ENCODE measurements around the gene SOBP. TPM values are rescaled to one million over a fixed set of nuclear protein-coding genes. Genes with fewer than 3 reads are reported as not detected.
A peak's percentile ranks its signal among the peaks of the same experiment; 100 is the strongest.

Gene SOBP
- total and polyA plus RNA-seq, 7 experiments from 2014 or later = 0.08 to 0.15 TPM; not detected in 5

- Histone ChIP-seq H3K4me3 (ENCODE audit: low read length) (no peak overlapping the region), H3K27ac (ENCODE audit: low read depth, low read length) (no peak overlapping the region), H3K9me3 (ENCODE audit: control insufficient read depth in 2 of 3, low read length in 3 of 3) (no peaks in the 10 kb centered on the region), H3K36me3 (ENCODE audit: control insufficient read depth in 2 of 3, insufficient read depth in 3 of 3, low read length in 3 of 3) (no peaks in the 10 kb centered on the region), H3K4me1 (ENCODE audit: control insufficient read depth in 2 of 2, insufficient read depth in 2 of 2, low read length in 2 of 2) (peaks cover 3 to 4% of the 10 kb centered on the region in 2 donors), H3K27me3 (ENCODE audit: control insufficient read depth in 2 of 2, insufficient read depth in 2 of 2, low read length in 2 of 2) (no peaks in the 10 kb centered on the region)
- H3K27me3 Mint-ChIP-seq = peaks cover 0 to 7% (median 0%) of the 10 kb centered on the region in 5 donors
- H3K36me3 Mint-ChIP-seq = peaks cover 0 to 3% (median 0%) of the 10 kb centered on the region in 5 donors
- CTCF ChIA-PET = no interaction called here
- intact Hi-C loops (cut with micrococcal nuclease) = no loop called here
- no peaks in the 10 kb centered on the region for H3K9me3 Mint-ChIP-seq
- no peak overlapping the region for H3K4me3 Mint-ChIP-seq
- POLR2A ChIA-PET = no interaction called here
- ATAC-seq (no peak), DNase-seq (no peak)
- peaks cover 4 to 24% (median 10%) of the 10 kb centered on the region in 7 donors for H3K4me1 Mint-ChIP-seq
- H3K27ac Mint-ChIP-seq = no peak overlapping the region
Observed at GRCh38 chr6:107663308-107663707, 173.4 kb downstream of the SOBP start.

DNA sequence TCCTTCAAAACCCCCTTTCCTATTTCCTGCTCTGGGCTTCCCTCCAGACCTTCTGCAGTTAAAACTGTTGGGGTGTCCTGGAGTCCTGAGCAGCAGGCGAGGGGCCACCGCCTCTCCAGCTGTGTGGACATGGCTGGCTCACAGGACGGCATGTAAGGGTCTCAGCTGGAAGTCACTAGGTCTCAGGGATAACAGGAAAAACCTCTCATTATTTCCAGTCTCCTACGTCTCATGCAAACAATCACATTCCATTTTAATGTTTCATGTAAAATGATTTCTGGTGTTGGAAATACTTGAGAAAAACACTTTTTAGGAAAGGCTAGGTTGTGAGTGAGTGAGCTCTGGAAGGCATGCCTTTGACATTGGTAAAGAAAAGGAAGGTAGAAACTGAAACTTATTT, 175.5 kb downstream of the SOBP start:
- CTCF ChIA-PET = interaction anchor here (0.8 kb wide), 1 partner anchor 203 kb away, joined by 3 read pairs; no protein-coding TSS in a partner anchor
- H3K27ac Mint-ChIP-seq = peak overlapping the region in 2 of 9 donors; percentile 1 to 8
- no peak overlapping the region for H3K4me3 Mint-ChIP-seq
- H3K27me3 ChIP-seq (ENCODE audit: control insufficient read depth in 2 of 2, insufficient read depth in 2 of 2, low read length in 2 of 2) = no peaks in the 10 kb centered on the region
- H3K4me1 Mint-ChIP-seq = peaks cover 7 to 29% (median 10%) of the 10 kb centered on the region in 7 donors
- no peak overlapping the region for H3K27ac ChIP-seq (ENCODE audit: low read depth, low read length)
- intact Hi-C loops (cut with micrococcal nuclease) = no loop called here
- H3K9me3 ChIP-seq (ENCODE audit: control insufficient read depth in 2 of 3, low read length in 3 of 3) = no peaks in the 10 kb centered on the region
- H3K36me3 Mint-ChIP-seq = no peaks in the 10 kb centered on the region
- DNase-seq = no peak
- H3K9me3 Mint-ChIP-seq = no peaks in the 10 kb centered on the region
- H3K36me3 ChIP-seq (ENCODE audit: control insufficient read depth in 2 of 3, insufficient read depth in 3 of 3, low read length in 3 of 3) = no peaks in the 10 kb centered on the region
- peaks cover 0 to 4% (median 0%) of the 10 kb centered on the region in 5 donors for H3K27me3 Mint-ChIP-seq
- no peak overlapping the region for H3K4me3 ChIP-seq (ENCODE audit: low read length)
- H3K4me1 ChIP-seq (ENCODE audit: control insufficient read depth in 2 of 2, insufficient read depth in 2 of 2, low read length in 2 of 2) = peaks cover 0 to 7% of the 10 kb centered on the region in 2 donors
- POLR2A ChIA-PET = no interaction called here
- ATAC-seq = no peak

GRCh38 chr6:107666084-107666980, 176.4 kb downstream of the SOBP start:
- ChIA-PET CTCF (interaction anchor here (0.6 to 0.8 kb wide), 3 partner anchors 10 to 202 kb away, joined by 3 read pairs; no protein-coding TSS in a partner anchor), POLR2A (no interaction called here)
- intact Hi-C loops (cut with micrococcal nuclease) = no loop called here
- no peak for ATAC-seq
- no peak overlapping the region for H3K4me3 Mint-ChIP-seq
- H3K27ac Mint-ChIP-seq = peak overlapping the region in 1 of 9 donors; percentile 8
- Histone ChIP-seq H3K27ac (ENCODE audit: low read depth, low read length) (no peak overlapping the region), H3K4me1 (ENCODE audit: control insufficient read depth in 2 of 2, insufficient read depth in 2 of 2, low read length in 2 of 2) (peaks cover 0 to 7% of the 10 kb centered on the region in 2 donors), H3K27me3 (ENCODE audit: control insufficient read depth in 2 of 2, insufficient read depth in 2 of 2, low read length in 2 of 2) (no peaks in the 10 kb centered on the region), H3K36me3 (ENCODE audit: control insufficient read depth in 2 of 3, insufficient read depth in 3 of 3, low read length in 3 of 3) (no peaks in the 10 kb centered on the region), H3K4me3 (ENCODE audit: low read length) (no peak overlapping the region), H3K9me3 (ENCODE audit: control insufficient read depth in 2 of 3, low read length in 3 of 3) (no peaks in the 10 kb centered on the region)
- H3K4me1 Mint-ChIP-seq = peaks cover 10 to 36% (median 15%) of the 10 kb centered on the region in 7 donors
- H3K9me3 Mint-ChIP-seq = no peaks in the 10 kb centered on the region
- H3K27me3 Mint-ChIP-seq = peaks cover 0 to 4% (median 0%) of the 10 kb centered on the region in 5 donors
- DNase-seq = no peak
- no peaks in the 10 kb centered on the region for H3K36me3 Mint-ChIP-seq

GRCh38 chr6:107666981-107667601, 177.2 kb downstream of the SOBP start:
- Histone ChIP-seq H3K4me3 (ENCODE audit: low read length) (no peak overlapping the region), H3K27ac (ENCODE audit: low read depth, low read length) (no peak overlapping the region), H3K27me3 (ENCODE audit: control insufficient read depth in 2 of 2, insufficient read depth in 2 of 2, low read length in 2 of 2) (no peaks in the 10 kb centered on the region), H3K9me3 (ENCODE audit: control insufficient read depth in 2 of 3, low read length in 3 of 3) (no peaks in the 10 kb centered on the region), H3K4me1 (ENCODE audit: control insufficient read depth in 2 of 2, insufficient read depth in 2 of 2, low read length in 2 of 2) (peaks cover 0 to 7% of the 10 kb centered on the region in 2 donors), H3K36me3 (ENCODE audit: control insufficient read depth in 2 of 3, insufficient read depth in 3 of 3, low read length in 3 of 3) (no peaks in the 10 kb centered on the region)
- DNase-seq = no peak
- Mint-ChIP-seq H3K4me3 (no peak overlapping the region), H3K9me3 (no peaks in the 10 kb centered on the region), H3K27ac (no peak overlapping the region), H3K4me1 (peaks cover 10 to 36% (median 15%) of the 10 kb centered on the region in 7 donors), H3K27me3 (peaks cover 0 to 4% (median 0%) of the 10 kb centered on the region in 5 donors), H3K36me3 (no peaks in the 10 kb centered on the region)
- no peak for ATAC-seq
- ChIA-PET POLR2A (interaction anchor here (0.6 kb wide), 1 partner anchor 13 kb away, joined by 3 read pairs; no protein-coding TSS in a partner anchor), CTCF (interaction anchor here (0.7 kb wide), 1 partner anchor 181 kb away, joined by 3 read pairs; no protein-coding TSS in a partner anchor)
- intact Hi-C loops (cut with micrococcal nuclease) = no loop called here

DNA sequence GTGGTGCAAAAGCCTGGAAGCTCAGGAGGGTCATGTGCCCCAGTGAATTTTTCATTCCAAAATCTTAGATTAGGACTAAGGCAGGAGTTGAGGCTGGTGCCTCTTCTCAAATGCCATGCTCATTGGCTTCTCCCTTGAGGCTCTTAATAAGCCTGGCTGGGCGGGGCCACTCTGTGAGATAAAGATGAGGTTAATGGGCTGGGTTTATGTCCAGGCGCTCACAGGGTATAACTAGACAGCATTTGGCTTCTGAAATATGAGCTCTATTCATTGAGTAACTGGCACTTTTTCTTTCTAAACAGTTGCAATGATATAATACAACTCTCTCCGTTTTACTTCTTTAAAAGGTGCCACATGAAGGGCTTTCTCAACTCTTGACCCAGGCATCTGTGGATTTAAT, 177.9 kb downstream of the SOBP start:
- ATAC-seq = no peak
- H3K4me1 Mint-ChIP-seq = peaks cover 10 to 36% (median 15%) of the 10 kb centered on the region in 7 donors
- DNase-seq = no peak
- Histone ChIP-seq H3K4me1 (ENCODE audit: control insufficient read depth in 2 of 2, insufficient read depth in 2 of 2, low read length in 2 of 2) (peaks cover 0 to 7% of the 10 kb centered on the region in 2 donors), H3K27me3 (ENCODE audit: control insufficient read depth in 2 of 2, insufficient read depth in 2 of 2, low read length in 2 of 2) (no peaks in the 10 kb centered on the region), H3K36me3 (ENCODE audit: control insufficient read depth in 2 of 3, insufficient read depth in 3 of 3, low read length in 3 of 3) (no peaks in the 10 kb centered on the region), H3K27ac (ENCODE audit: low read depth, low read length) (no peak overlapping the region), H3K9me3 (ENCODE audit: control insufficient read depth in 2 of 3, low read length in 3 of 3) (no peaks in the 10 kb centered on the region), H3K4me3 (ENCODE audit: low read length) (no peak overlapping the region)
- H3K9me3 Mint-ChIP-seq = no peaks in the 10 kb centered on the region
- H3K4me3 Mint-ChIP-seq = no peak overlapping the region
- H3K27ac Mint-ChIP-seq = no peak overlapping the region
- no peaks in the 10 kb centered on the region for H3K36me3 Mint-ChIP-seq
- intact Hi-C loops (cut with micrococcal nuclease) = no loop called here
- ChIA-PET CTCF (interaction anchor here (0.7 kb wide), 1 partner anchor 181 kb away, joined by 3 read pairs; no protein-coding TSS in a partner anchor), POLR2A (interaction anchor here (0.6 kb wide), 1 partner anchor 12 kb away, joined by 3 read pairs; no protein-coding TSS in a partner anchor)
- H3K27me3 Mint-ChIP-seq = peaks cover 0 to 4% (median 0%) of the 10 kb centered on the region in 5 donors

DNA sequence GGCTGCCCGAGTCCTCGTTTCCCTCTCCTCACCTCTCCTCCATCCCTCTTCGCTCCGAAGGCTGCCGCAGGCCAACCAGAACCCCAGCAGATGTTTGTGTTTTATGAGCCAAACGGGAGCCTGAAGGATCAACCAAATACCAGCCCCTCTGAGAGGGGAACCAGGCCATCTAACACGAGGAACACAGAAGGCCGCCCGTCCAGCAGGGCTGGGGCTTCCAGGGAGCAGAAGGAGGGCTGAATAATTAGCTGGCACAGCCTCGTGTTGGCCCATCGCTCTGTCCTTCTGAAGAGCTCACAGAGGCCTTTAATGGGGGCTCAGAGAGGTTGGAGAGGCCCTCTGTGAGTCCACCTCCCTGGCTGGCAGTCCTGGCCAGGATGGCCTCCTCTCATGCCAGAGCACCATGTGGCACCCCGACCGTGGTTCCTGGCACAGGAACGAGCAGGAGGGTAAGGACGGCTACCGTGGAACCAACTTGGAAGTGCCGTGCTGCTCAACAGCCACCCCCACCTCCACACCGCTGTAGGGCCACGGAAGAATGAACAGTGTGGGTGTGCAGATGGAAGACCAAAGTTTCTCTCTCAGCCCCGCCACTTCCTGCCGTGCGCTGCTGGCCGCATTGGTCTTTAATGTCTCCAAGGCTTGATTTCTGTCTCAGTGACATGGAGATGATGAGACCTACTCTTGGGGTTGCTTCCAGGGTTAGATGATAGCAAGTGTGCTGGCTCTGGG, 179.0 kb downstream of the SOBP start:
- Mint-ChIP-seq H3K27me3 (no peaks in the 10 kb centered on the region), H3K27ac (peak overlapping the region in 2 of 9 donors; percentile 72 to 74), H3K4me3 (peak overlapping the region in 3 of 10 donors; percentile 13 to 47 (median 24)), H3K4me1 (peaks cover 10 to 36% (median 15%) of the 10 kb centered on the region in 7 donors), H3K9me3 (no peaks in the 10 kb centered on the region), H3K36me3 (no peaks in the 10 kb centered on the region)
- peak; percentile 51 for ATAC-seq
- intact Hi-C loops (cut with micrococcal nuclease) = no loop called here
- POLR2A ChIA-PET = no interaction called here
- DNase-seq = peak in 5 of 9 donors; percentile 16 to 45 (median 20)
- H3K4me1 ChIP-seq (ENCODE audit: control insufficient read depth in 2 of 2, insufficient read depth in 2 of 2, low read length in 2 of 2) = peaks cover 0 to 7% of the 10 kb centered on the region in 2 donors
- no peaks in the 10 kb centered on the region for H3K36me3 ChIP-seq (ENCODE audit: control insufficient read depth in 2 of 3, insufficient read depth in 3 of 3, low read length in 3 of 3)
- no peaks in the 10 kb centered on the region for H3K27me3 ChIP-seq (ENCODE audit: control insufficient read depth in 2 of 2, insufficient read depth in 2 of 2, low read length in 2 of 2)
- H3K9me3 ChIP-seq (ENCODE audit: control insufficient read depth in 2 of 3, low read length in 3 of 3) = no peaks in the 10 kb centered on the region
- CTCF ChIA-PET = interaction anchor here (8.6 kb wide), 1 partner anchor 198 kb away, joined by 63 read pairs; no protein-coding TSS in a partner anchor
- no peak overlapping the region for H3K4me3 ChIP-seq (ENCODE audit: low read length)
- H3K27ac ChIP-seq (ENCODE audit: low read depth, low read length) = no peak overlapping the region
